Ishikawa (cell line): ENCODE results near the gene PTPRD.

Source experiments
- EP300 ChIP-seq: IDR thresholded peaks from 2 replicates; pipeline ENCODE4 v1.6.1; 2012; ENCODE audit warnings: borderline replicate concordance
- NFIC ChIP-seq: IDR thresholded peaks from 2 replicates; pipeline ENCODE4 v1.6.1; 2012
- REST ChIP-seq: IDR thresholded peaks from 2 replicates; pipeline ENCODE4 v1.6.1; 2012; ENCODE audit warnings: low read depth, mild to moderate bottlenecking
- TAF1 ChIP-seq: IDR thresholded peaks from 2 replicates; pipeline ENCODE4 v1.6.1; 2012; ENCODE audit warnings: low read depth, mild to moderate bottlenecking
- TCF12 ChIP-seq: IDR thresholded peaks from 2 replicates; pipeline ENCODE4 v1.6.1; 2012; ENCODE audit warnings: low read depth
- TEAD4 ChIP-seq: IDR thresholded peaks from 2 replicates; pipeline ENCODE4 v1.6.1; 2012
- ZBTB7A ChIP-seq: IDR thresholded peaks from 2 replicates; pipeline ENCODE4 v1.6.1; 2012; ENCODE audit warnings: low read depth

GRCh38 chr9:8365466-8366160, 2247.2 kb downstream of the PTPRD start:
- TF ChIP-seq REST (no peak), TCF12 (no peak), NFIC (no peak), TAF1 (no peak), EP300 (no peak), ZBTB7A (no peak), TEAD4 (no peak)
